Astrocyte of the cerebellum (primary cell): ENCODE results near the gene CANT1.
"Not testable (repeated sequence)": the region's sequence is repeated elsewhere in the genome, so short reads cannot be mapped to it uniquely, and the experiment has no call there.

Experiments
- DNase-seq: peaks from one replicate; pipeline ENCODE4 v3.0.0-alpha.2; 2011; ENCODE audit warnings: low read depth
- H3K4me3 ChIP-seq: 2 replicates; pipeline ENCODE4 v1.5.1; 2011; ENCODE audit warnings: mild to moderate bottlenecking, low read depth, low read length, moderate library complexity
- in situ Hi-C: cut with HindIII; loops from 2 replicates; pipeline ENCODE4 v1.10.0; 2017; ENCODE audit warnings: low sequenced_read_pairs
- TF ChIP-seq, protein P1 (sequence below): IDR thresholded peaks from 2 replicates; pipeline ENCODE4 v1.5.1; 2012; ENCODE audit warnings: low read length, low read depth, moderate library complexity, mild to moderate bottlenecking; ENCODE audit errors: missing control alignments

CANT1 gene

GRCh38 chr17:78951967-78952551 lies 57.5 kb downstream of the CANT1 start:
- TF ChIP-seq, protein P1, sequence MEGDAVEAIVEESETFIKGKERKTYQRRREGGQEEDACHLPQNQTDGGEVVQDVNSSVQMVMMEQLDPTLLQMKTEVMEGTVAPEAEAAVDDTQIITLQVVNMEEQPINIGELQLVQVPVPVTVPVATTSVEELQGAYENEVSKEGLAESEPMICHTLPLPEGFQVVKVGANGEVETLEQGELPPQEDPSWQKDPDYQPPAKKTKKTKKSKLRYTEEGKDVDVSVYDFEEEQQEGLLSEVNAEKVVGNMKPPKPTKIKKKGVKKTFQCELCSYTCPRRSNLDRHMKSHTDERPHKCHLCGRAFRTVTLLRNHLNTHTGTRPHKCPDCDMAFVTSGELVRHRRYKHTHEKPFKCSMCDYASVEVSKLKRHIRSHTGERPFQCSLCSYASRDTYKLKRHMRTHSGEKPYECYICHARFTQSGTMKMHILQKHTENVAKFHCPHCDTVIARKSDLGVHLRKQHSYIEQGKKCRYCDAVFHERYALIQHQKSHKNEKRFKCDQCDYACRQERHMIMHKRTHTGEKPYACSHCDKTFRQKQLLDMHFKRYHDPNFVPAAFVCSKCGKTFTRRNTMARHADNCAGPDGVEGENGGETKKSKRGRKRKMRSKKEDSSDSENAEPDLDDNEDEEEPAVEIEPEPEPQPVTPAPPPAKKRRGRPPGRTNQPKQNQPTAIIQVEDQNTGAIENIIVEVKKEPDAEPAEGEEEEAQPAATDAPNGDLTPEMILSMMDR = no peak
- no peak overlapping the region for H3K4me3 ChIP-seq
- DNase-seq = no peak
- in situ Hi-C loops = no loop called here

- in situ Hi-C loops = no loop called here
- H3K4me3 ChIP-seq = no peak overlapping the region
- no peak for DNase-seq
- TF ChIP-seq, protein P1 = no peak
These were observed 58.7 kb downstream of the CANT1 start for GRCh38 chr17:78950870-78951269.

DNA sequence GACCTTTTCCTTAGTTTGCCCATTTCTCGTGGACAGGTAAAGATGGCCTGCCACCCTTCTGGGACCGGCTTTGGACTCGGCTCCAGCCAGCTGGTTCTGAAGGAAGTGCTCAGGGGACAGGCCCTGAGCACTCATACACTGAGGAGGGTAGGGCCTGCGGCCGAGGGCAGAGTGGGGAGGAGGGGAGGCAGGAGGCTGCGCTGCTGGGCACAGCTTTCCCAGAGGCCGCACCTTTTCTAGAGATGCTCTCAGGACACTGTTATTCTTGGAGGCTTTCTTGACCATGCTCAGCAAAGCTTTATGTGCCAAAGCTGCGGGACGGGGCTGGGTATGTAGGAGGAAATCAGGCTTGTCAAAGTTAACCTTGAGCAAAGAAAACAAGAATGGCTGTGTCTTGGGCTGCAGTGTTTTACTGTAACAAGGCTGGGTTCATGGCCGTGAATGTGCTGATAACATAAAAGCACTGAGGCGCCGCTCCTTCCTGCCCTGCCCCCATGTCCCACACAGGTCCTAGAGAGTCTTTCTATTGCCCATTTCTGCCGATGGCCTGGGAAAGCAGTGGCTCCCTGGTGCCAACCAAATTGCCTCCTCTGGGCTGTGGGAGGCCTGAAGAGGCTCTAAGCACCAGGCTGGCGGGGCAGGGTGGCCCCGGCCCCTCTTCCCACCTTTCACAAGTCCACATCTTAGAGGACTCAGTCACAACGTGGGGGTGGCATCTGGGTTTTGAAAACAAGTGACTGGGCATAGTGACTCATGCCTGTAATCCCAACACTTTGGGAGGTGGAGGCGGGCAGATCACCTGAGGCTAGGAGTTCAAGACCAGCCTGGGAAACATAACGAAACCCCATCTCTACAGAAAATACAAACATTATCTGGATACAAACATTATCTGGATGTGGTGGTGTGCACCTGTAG lies 62.1 kb downstream of the CANT1 start:
- TF ChIP-seq, protein P1 = no peak
- no peak for DNase-seq
- in situ Hi-C loops = loop anchor here (5.0 kb wide), 1 partner anchor 110 kb away; no protein-coding TSS in a partner anchor
- no peak overlapping the region for H3K4me3 ChIP-seq

- TF ChIP-seq, protein P1 = no peak
- in situ Hi-C loops = loop anchor here (5.0 kb wide), 1 partner anchor 109 kb away; no protein-coding TSS in a partner anchor
- no peak overlapping the region for H3K4me3 ChIP-seq
- DNase-seq = no peak
These were observed 62.9 kb downstream of the CANT1 start for GRCh38 chr17:78946631-78947030.

- TF ChIP-seq, protein P1 = no peak
- H3K4me3 ChIP-seq = no peak overlapping the region
- in situ Hi-C loops = loop anchor here (5.0 kb wide), 1 partner anchor 109 kb away; no protein-coding TSS in a partner anchor
- DNase-seq = no peak
These were observed 63.4 kb downstream of the CANT1 start for GRCh38 chr17:78946131-78946530.

GRCh38 chr17:78945455-78945854 lies 64.1 kb downstream of the CANT1 start:
- in situ Hi-C loops = loop anchor here (5.0 kb wide), 1 partner anchor 108 kb away; no protein-coding TSS in a partner anchor

DNA sequence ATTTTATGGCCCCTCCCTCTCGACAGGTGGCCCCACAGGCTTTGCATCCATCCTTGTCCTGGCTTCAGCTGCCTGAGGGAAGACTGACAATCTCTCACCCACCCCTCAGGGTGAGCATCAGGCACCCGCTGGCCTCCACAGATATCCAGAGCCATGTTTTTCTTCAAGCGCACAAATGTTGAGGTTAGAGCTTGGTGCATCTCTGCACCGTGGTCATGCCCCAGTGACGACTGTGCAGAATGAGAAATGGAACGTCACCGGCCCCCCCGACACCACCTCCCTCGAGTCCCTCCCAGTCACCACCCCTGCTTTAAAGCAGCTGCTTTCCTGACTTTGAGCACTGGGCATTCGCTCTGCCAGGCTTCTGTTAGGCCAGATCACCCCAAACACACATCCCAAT lies 64.6 kb downstream of the CANT1 start:
- DNase-seq = no peak
- TF ChIP-seq, protein P1 = no peak
- in situ Hi-C loops = loop anchor here (5.0 kb wide), 1 partner anchor 108 kb away; no protein-coding TSS in a partner anchor
- H3K4me3 ChIP-seq = no peak overlapping the region

More at GRCh38 chr17:78945455-78945854, 64.1 kb downstream of the CANT1 start:
- not testable (repeated sequence) for H3K4me3 ChIP-seq, DNase-seq
